Measurements from ENCODE around the gene ZFYVE1. TPM values are rescaled to one million over a fixed set of nuclear protein-coding genes. Genes with fewer than 3 reads are reported as not detected.

The ZFYVE1 gene
- total and polyA plus RNA-seq, 10 of the 15 experiments (the other 5 are each of a cell fraction or from before 2014, with no cell fraction given), result 1.2 to 13.3 (median 6.4) TPM

GRCh38 chr14:72978856-72979255, 48.0 kb downstream of the ZFYVE1 start:
- WGBS (ENCODE audit: insufficient coverage, insufficient replicate concordance, low lambda C conversion rate, missing lambda C conversion rate), result 82% methylated on average over 9 of the region's 9 CpGs
- Histone ChIP-seq H3K27me3 (replicated peaks in 1 of 2; ENCODE audit: control insufficient read depth in 2 of 2, insufficient read depth in 2 of 2, low read length in 1 of 2) (no peaks in the 10 kb centered on the region), H3K9me3 (replicated peaks; ENCODE audit: control insufficient read depth, insufficient read depth, low read length) (no peaks in the 10 kb centered on the region), H3K79me2 (ENCODE audit: control insufficient read depth, insufficient read depth, low read length) (no peaks in the 10 kb centered on the region), H2AFZ (ENCODE audit: control insufficient read depth, low read depth, low read length) (no peak overlapping the region), H4K20me1 (ENCODE audit: control insufficient read depth, insufficient read depth) (no peaks in the 10 kb centered on the region), H3K36me3 (ENCODE audit: control insufficient read depth in 2 of 2, insufficient read depth in 2 of 2, low read length in 1 of 2) (peaks cover 6 to 17% of the 10 kb centered on the region in 2 experiments; a peak in 3 of 4 replicates), H3K4me1 (ENCODE audit: control insufficient read depth, insufficient read depth, low read length) (no peaks in the 10 kb centered on the region), H3K9ac (ENCODE audit: control insufficient read depth, insufficient read depth, low read length) (no peak overlapping the region), H3K4me2 (ENCODE audit: control insufficient read depth, insufficient read depth) (no peak overlapping the region), H3K27ac (ENCODE audit: control insufficient read depth, insufficient read depth) (no peak overlapping the region), H3K4me3 (no peak overlapping the region)
- intact Hi-C loops (cut with micrococcal nuclease; ENCODE audit: unreplicated experiment) (no loop called here), in situ Hi-C loops (cut with MboI) (no loop called here)
- ChIA-PET CTCF (no interaction called here), RAD21 (ENCODE audit: unreplicated experiment) (interaction anchor here (0.6 kb wide), 2 partner anchors 85 to 264 kb away, joined by 3 to 4 read pairs; partner anchors contain the start of gene DPF3), SMC1A (ENCODE audit: uncharacterized antibody, unreplicated experiment) (interaction anchor here (0.8 to 1.5 kb wide), 2 partner anchors 13 to 34 kb away, joined by 3 to 4 read pairs; no protein-coding TSS in a partner anchor), POLR2A (interaction anchor here (0.6 kb wide), 3 partner anchors 45 to 415 kb away, joined by 3 to 5 read pairs (median 4); partner anchors contain the start of gene PAPLN)
- ATAC-seq (no peak), DNase-seq (ENCODE audit: low read depth, low spot score) (no peak), FAIRE-seq (no peak)
- no peak for TF ChIP-seq CREB1 (IDR thresholded peaks at IDR 0.05; ENCODE audit: low read depth)
- TF ChIP-seq, protein P1, sequence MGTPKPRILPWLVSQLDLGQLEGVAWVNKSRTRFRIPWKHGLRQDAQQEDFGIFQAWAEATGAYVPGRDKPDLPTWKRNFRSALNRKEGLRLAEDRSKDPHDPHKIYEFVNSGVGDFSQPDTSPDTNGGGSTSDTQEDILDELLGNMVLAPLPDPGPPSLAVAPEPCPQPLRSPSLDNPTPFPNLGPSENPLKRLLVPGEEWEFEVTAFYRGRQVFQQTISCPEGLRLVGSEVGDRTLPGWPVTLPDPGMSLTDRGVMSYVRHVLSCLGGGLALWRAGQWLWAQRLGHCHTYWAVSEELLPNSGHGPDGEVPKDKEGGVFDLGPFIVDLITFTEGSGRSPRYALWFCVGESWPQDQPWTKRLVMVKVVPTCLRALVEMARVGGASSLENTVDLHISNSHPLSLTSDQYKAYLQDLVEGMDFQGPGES (IDR thresholded peaks at IDR 0.05), result no peak
- TF ChIP-seq, protein P2, sequence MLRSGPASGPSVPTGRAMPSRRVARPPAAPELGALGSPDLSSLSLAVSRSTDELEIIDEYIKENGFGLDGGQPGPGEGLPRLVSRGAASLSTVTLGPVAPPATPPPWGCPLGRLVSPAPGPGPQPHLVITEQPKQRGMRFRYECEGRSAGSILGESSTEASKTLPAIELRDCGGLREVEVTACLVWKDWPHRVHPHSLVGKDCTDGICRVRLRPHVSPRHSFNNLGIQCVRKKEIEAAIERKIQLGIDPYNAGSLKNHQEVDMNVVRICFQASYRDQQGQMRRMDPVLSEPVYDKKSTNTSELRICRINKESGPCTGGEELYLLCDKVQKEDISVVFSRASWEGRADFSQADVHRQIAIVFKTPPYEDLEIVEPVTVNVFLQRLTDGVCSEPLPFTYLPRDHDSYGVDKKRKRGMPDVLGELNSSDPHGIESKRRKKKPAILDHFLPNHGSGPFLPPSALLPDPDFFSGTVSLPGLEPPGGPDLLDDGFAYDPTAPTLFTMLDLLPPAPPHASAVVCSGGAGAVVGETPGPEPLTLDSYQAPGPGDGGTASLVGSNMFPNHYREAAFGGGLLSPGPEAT (IDR thresholded peaks at IDR 0.05; ENCODE audit: low read depth), result no peak
- TF ChIP-seq POU2F2 (IDR thresholded peaks at IDR 0.05; ENCODE audit: borderline replicate concordance, low read depth, low read length), result no peak
- no peak for TF ChIP-seq SMAD1 (IDR thresholded peaks at IDR 0.05; ENCODE audit: low read depth, partially characterized antibody)
- TF ChIP-seq, protein P3, sequence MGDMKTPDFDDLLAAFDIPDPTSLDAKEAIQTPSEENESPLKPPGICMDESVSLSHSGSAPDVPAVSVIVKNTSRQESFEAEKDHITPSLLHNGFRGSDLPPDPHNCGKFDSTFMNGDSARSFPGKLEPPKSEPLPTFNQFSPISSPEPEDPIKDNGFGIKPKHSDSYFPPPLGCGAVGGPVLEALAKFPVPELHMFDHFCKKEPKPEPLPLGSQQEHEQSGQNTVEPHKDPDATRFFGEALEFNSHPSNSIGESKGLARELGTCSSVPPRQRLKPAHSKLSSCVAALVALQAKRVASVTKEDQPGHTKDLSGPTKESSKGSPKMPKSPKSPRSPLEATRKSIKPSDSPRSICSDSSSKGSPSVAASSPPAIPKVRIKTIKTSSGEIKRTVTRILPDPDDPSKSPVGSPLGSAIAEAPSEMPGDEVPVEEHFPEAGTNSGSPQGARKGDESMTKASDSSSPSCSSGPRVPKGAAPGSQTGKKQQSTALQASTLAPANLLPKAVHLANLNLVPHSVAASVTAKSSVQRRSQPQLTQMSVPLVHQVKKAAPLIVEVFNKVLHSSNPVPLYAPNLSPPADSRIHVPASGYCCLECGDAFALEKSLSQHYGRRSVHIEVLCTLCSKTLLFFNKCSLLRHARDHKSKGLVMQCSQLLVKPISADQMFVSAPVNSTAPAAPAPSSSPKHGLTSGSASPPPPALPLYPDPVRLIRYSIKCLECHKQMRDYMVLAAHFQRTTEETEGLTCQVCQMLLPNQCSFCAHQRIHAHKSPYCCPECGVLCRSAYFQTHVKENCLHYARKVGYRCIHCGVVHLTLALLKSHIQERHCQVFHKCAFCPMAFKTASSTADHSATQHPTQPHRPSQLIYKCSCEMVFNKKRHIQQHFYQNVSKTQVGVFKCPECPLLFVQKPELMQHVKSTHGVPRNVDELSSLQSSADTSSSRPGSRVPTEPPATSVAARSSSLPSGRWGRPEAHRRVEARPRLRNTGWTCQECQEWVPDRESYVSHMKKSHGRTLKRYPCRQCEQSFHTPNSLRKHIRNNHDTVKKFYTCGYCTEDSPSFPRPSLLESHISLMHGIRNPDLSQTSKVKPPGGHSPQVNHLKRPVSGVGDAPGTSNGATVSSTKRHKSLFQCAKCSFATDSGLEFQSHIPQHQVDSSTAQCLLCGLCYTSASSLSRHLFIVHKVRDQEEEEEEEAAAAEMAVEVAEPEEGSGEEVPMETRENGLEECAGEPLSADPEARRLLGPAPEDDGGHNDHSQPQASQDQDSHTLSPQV (IDR thresholded peaks at IDR 0.05), result no peak
- TF ChIP-seq BCL11A (IDR thresholded peaks at IDR 0.05; ENCODE audit: low read depth, low read length), result no peak
- TF ChIP-seq IKZF1 (conservative IDR thresholded peaks at IDR 0.05), result no peak
- no peak for TF ChIP-seq KDM1A (IDR thresholded peaks at IDR 0.05; ENCODE audit: borderline replicate concordance)
- TF ChIP-seq SUZ12 (IDR thresholded peaks at IDR 0.05; ENCODE audit: unreplicated experiment), result no peak
- no peak for TF ChIP-seq E4F1 (IDR thresholded peaks at IDR 0.05; ENCODE audit: borderline replicate concordance, partially characterized antibody)
- TF ChIP-seq PML (IDR thresholded peaks at IDR 0.05; ENCODE audit: low read length), result no peak
- no TSS peak for BruUV-seq (replicated peaks)

All from GM12878 (cell line).